ENCODE results near the gene FAM149B1. TPM values are rescaled to one million over a fixed set of nuclear protein-coding genes. Genes with fewer than 3 reads are reported as not detected.

The FAM149B1 gene
- total RNA-seq, 1 donor from 2014 or later, result 35.9 TPM

DNA sequence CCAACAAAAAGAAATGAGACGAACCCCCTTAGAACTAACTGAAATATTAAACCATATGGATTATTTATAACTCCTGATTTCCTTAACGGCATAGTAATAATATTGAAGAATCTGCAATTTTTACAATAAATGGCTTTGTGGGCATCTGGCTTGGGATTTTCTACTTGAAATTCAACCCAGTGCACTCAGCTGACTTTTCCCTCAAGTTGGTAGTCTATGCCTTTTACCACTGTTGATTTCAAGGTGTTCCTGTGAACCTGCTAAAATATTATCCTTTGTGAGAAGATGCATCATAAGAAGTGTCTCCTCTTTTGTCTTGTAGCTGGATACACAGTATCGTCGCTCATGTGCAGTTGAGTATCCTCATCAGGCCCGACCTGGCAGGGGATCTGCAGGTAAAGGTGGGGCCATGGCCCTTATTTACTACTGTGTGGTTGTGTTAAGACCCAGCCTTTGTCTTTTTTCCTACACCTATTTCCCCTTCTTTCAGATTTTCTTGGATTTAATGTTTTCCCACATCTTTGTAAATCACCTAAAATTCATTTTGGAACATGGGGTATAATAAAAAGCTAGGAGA, 71.2 kb downstream of the FAM149B1 start:
- no peak overlapping the region for H3K4me3 Mint-ChIP-seq (ENCODE audit: low read depth)
- DNase-seq (ENCODE audit: low spot score, unreplicated experiment), result no peak
- TF ChIP-seq, protein P1, sequence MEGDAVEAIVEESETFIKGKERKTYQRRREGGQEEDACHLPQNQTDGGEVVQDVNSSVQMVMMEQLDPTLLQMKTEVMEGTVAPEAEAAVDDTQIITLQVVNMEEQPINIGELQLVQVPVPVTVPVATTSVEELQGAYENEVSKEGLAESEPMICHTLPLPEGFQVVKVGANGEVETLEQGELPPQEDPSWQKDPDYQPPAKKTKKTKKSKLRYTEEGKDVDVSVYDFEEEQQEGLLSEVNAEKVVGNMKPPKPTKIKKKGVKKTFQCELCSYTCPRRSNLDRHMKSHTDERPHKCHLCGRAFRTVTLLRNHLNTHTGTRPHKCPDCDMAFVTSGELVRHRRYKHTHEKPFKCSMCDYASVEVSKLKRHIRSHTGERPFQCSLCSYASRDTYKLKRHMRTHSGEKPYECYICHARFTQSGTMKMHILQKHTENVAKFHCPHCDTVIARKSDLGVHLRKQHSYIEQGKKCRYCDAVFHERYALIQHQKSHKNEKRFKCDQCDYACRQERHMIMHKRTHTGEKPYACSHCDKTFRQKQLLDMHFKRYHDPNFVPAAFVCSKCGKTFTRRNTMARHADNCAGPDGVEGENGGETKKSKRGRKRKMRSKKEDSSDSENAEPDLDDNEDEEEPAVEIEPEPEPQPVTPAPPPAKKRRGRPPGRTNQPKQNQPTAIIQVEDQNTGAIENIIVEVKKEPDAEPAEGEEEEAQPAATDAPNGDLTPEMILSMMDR (IDR thresholded peaks at IDR 0.05; ENCODE audit: unreplicated experiment), result no peak
- no peaks in the 10 kb centered on the region for H3K9me3 Mint-ChIP-seq (ENCODE audit: low read depth)
- H3K27ac Mint-ChIP-seq, result no peak overlapping the region
- peaks cover 12% of the 10 kb centered on the region for H3K36me3 Mint-ChIP-seq (ENCODE audit: insufficient read depth)
- no peaks in the 10 kb centered on the region for H3K4me1 Mint-ChIP-seq (ENCODE audit: low read depth)
- H3K27me3 Mint-ChIP-seq, result no peaks in the 10 kb centered on the region

GRCh38 chr10:73239908-73240307, 72.0 kb downstream of the FAM149B1 start:
- Mint-ChIP-seq H3K27ac (no peak overlapping the region), H3K4me3 (ENCODE audit: low read depth) (no peak overlapping the region), H3K27me3 (no peaks in the 10 kb centered on the region), H3K4me1 (ENCODE audit: low read depth) (peaks cover 5% of the 10 kb centered on the region), H3K9me3 (ENCODE audit: low read depth) (no peaks in the 10 kb centered on the region), H3K36me3 (ENCODE audit: insufficient read depth) (peaks cover 13% of the 10 kb centered on the region)
- DNase-seq (ENCODE audit: low spot score, unreplicated experiment), result no peak
- TF ChIP-seq, protein P1 (IDR thresholded peaks at IDR 0.05; ENCODE audit: unreplicated experiment), result no peak

DNA sequence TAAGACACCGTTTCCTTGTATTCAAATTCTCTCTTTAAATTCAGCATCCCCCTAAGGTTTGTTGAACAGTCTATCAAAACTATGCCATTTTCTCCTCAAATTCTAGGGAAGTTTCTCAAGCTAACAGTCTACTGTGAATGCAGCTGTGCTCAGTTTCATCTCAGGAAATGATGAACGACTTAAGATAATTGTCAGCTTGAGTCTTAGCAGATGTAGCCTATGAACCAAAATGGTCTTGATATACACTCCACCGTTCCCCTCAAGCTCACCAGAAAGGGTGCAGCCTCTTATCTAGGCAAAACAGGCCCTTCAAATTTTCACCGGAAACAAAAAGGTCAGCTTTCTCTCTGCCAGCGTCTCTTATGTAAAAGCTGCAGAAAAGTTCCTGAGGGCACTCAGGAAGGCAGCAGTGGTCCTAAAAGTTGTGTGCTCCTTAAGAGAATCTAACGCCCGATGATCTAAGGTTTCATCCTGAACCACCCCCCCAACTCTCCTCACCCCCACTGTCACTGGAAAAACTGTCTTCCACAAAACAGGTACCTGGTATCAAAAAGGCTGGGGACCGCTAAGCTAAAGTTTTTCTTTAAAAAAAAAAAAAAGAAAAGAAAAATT, 77.1 kb downstream of the FAM149B1 start:
- Mint-ChIP-seq H3K27me3 (no peaks in the 10 kb centered on the region), H3K36me3 (ENCODE audit: insufficient read depth) (peaks cover 18% of the 10 kb centered on the region), H3K9me3 (ENCODE audit: low read depth) (no peaks in the 10 kb centered on the region), H3K4me3 (ENCODE audit: low read depth) (peak overlapping the region; percentile 99), H3K4me1 (ENCODE audit: low read depth) (peaks cover 21% of the 10 kb centered on the region), H3K27ac (peak overlapping the region; percentile 85)
- TF ChIP-seq, protein P1 (IDR thresholded peaks at IDR 0.05; ENCODE audit: unreplicated experiment), result no peak
- no peak for DNase-seq (ENCODE audit: low spot score, unreplicated experiment)

DNA sequence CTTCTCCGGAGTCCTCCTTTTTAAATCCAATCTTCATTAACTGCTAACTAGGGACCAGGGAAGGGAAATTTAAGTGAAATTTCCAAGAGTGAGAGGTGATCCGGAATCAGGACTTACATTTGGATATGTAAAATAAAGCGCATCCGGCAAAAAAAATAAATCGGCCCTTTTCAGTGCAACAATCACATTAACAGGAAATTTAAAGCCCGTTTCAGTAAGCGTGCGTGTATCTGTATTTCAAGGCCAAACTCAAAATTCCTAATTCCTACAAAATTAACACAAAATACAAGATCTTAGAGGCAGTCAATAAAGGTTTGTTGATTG, 78.4 kb downstream of the FAM149B1 start:
- Mint-ChIP-seq H3K36me3 (ENCODE audit: insufficient read depth) (peaks cover 23% of the 10 kb centered on the region), H3K4me1 (ENCODE audit: low read depth) (peaks cover 25% of the 10 kb centered on the region), H3K9me3 (ENCODE audit: low read depth) (no peaks in the 10 kb centered on the region), H3K4me3 (ENCODE audit: low read depth) (peak overlapping the region; percentile 99), H3K27me3 (no peaks in the 10 kb centered on the region), H3K27ac (peak overlapping the region; percentile 99)
- TF ChIP-seq, protein P1 (IDR thresholded peaks at IDR 0.05; ENCODE audit: unreplicated experiment), result no peak
- no peak for DNase-seq (ENCODE audit: low spot score, unreplicated experiment)

DNA sequence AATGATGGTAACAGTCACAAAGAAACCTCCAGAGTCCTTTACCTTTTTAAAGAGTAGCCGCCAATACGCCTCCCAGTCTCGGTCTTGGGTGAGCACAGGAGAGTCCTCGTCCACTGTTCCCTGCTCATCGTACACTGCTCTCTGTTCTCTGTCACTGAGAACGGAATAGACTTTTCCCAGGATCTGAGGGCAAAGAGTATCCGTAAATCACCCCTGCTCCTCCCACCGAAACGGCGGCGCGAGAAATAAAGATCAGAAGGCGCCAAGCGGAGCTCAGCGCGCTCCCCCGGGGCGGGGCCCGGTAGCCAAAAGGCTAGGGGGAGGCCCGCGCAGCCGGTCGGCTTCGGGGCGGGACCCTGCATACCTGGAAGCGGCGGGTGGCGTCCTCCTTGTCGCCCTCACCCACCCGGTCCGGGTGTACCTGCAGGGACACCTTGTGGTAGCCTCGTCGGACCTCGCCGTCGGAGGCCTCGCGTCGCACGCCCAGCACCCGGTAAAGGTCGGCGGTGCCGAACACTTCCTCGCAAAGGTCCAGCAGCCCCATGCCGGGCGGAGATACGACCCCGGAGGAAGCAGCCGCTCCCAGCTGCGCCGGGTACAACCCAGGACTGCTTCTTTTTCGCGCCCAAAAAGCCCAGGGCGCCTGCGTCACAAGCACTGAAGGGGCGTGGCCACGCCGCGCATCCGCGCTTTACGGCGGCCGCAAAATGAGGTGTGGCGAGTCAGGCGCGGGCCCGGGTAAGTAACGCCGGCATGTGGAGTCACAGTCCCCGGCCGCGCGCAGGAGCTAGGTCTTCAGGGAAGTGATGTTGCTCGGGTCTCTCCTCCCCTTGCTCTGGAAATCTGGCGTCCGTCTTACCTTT, 79.0 kb downstream of the FAM149B1 start, which contains the start of gene DNAJC9:
TSS of gene DNAJC9 (minus strand) at position 610 of the 863 bp plus-strand sequence. CDS start at position 544, 66 bp downstream.
- Mint-ChIP-seq H3K36me3 (ENCODE audit: insufficient read depth) (peaks cover 23% of the 10 kb centered on the region), H3K9me3 (ENCODE audit: low read depth) (no peaks in the 10 kb centered on the region), H3K27me3 (no peaks in the 10 kb centered on the region), H3K27ac (peak within 1 kb of the TSS; percentile 99), H3K4me3 (ENCODE audit: low read depth) (peak within 1 kb of the TSS; percentile 99), H3K4me1 (ENCODE audit: low read depth) (peaks cover 30% of the 10 kb centered on the region)
- peak; percentile 96 for DNase-seq (ENCODE audit: low spot score, unreplicated experiment)
- TF ChIP-seq, protein P1 (IDR thresholded peaks at IDR 0.05; ENCODE audit: unreplicated experiment), result no peak
